NB4 (cell line): ENCODE measurements around the gene MOB3B.
A peak's percentile ranks its signal among the peaks of the same experiment; 100 is the strongest.

ENCODE experiments used
- MYC ChIP-seq: IDR thresholded peaks from 2 replicates; pipeline ENCODE4 v1.6.1; 2011; ENCODE audit warnings: low read depth, low read length
- POLR2A ChIP-seq: IDR thresholded peaks from 2 replicates; pipeline ENCODE4 v1.6.1; 2011; ENCODE audit warnings: mild to moderate bottlenecking; ENCODE audit not compliant: insufficient read length; ENCODE audit errors: extremely low read depth
- TF ChIP-seq, protein P1 (sequence below): IDR thresholded peaks from one replicate; pipeline ENCODE4 v1.5.1; 2012; ENCODE audit warnings: low read depth, low read length
- TF ChIP-seq, protein P2 (sequence below): IDR thresholded peaks from 2 replicates; pipeline ENCODE4 v1.6.1; 2011; ENCODE audit warnings: low read depth, low read length

DNA sequence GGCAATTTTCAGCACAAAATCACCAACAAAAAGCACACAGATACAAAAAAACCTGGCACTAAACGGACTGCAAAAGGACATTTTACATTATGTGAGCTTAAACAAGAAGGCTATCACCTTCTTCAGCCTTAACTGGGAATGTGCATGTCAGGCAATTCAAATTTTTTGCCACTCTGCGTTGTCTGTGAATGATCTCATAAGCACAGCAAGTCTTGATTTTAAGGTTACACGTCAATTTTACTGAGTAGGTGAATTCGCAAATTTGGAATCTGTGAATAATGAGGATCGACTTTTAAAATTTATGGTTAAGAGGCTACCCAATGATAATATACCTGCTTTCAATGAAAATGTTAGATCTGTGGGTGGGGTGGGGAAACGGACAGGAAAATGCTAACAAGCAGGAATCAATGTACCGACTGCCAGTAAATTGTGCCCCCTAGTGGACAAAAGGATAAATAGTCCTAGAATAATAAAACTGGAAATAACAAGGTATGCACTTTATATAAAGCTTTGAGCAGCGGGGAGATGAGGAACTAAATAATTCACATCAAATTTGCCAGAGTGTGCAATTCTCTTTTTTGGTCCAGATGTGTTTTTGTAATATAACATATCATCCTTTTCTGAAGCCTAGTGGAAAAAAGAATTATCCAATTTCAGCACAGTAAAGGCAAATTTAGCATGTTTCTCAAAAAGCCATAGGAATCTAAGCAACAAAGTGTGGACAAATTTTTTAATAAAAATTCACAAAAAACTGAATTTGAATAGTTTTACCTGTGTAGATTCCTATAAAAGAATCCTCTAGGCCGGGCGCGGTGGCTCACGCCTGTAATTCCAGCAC lies 253.2 kb downstream of the MOB3B start:
- TF ChIP-seq, protein P1, sequence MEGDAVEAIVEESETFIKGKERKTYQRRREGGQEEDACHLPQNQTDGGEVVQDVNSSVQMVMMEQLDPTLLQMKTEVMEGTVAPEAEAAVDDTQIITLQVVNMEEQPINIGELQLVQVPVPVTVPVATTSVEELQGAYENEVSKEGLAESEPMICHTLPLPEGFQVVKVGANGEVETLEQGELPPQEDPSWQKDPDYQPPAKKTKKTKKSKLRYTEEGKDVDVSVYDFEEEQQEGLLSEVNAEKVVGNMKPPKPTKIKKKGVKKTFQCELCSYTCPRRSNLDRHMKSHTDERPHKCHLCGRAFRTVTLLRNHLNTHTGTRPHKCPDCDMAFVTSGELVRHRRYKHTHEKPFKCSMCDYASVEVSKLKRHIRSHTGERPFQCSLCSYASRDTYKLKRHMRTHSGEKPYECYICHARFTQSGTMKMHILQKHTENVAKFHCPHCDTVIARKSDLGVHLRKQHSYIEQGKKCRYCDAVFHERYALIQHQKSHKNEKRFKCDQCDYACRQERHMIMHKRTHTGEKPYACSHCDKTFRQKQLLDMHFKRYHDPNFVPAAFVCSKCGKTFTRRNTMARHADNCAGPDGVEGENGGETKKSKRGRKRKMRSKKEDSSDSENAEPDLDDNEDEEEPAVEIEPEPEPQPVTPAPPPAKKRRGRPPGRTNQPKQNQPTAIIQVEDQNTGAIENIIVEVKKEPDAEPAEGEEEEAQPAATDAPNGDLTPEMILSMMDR = peak; percentile 81
- TF ChIP-seq, protein P2, sequence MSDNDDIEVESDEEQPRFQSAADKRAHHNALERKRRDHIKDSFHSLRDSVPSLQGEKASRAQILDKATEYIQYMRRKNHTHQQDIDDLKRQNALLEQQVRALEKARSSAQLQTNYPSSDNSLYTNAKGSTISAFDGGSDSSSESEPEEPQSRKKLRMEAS = no peak
- TF ChIP-seq POLR2A = no peak
- TF ChIP-seq MYC = no peak
